ENCODE measurements around the gene MAT2A.
"Not testable (repeated sequence)": the region's sequence is repeated elsewhere in the genome, so short reads cannot be mapped to it uniquely, and the experiment has no call there.

MAT2A gene

DNA sequence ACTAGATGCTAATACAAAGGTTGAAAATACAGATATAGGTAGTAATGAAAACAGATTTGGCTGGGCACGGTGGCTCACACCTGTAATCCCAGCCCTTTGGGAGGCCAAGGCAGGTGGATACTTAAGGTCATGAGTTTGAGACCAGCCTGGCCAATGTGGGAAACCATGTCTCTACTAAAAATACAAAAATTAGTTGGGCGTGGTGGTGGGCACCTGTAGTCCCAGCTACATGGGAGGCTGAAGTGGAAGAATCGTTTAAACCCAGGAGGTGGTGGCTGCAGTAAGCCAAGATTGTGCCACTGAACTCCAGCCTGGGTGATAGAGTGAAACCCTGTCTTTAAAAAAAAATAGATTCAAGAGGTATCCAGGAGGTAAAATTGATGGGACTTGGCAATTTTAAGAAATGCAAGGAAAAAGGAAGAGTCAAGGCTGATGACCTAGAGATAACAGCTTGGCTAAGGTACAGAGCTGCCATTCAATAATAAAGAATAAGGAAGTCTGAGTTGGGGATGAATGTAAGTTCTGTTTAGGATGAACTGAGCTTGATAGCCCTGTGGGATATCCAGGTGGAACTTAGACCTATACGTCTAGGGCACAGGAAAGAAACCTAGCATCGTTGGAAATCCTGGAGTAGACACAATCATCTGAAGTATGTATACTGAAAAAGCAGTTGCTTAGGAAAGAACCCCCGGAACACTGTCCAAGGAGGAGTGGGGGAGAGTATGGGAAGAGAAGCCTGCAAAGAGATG lies 9.1 kb downstream of the MAT2A start:
- no peak for DNase-seq (ENCODE audit: low read depth)

DNA sequence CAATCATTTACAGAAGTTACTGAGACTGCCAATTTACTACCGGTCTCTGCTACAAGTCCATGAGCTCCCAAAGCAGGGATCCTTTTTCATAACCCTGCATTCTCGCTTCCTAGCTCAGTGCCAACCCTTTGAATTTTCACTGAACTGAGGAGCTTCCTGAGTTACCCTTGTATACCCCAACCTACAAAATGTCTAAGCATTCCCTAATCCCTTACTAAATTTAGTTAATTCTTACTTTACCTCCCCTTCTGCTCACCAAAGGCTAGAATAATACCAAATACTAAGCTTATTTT lies 9.6 kb downstream of the MAT2A start:
- no peak for DNase-seq (ENCODE audit: low read depth)

DNA sequence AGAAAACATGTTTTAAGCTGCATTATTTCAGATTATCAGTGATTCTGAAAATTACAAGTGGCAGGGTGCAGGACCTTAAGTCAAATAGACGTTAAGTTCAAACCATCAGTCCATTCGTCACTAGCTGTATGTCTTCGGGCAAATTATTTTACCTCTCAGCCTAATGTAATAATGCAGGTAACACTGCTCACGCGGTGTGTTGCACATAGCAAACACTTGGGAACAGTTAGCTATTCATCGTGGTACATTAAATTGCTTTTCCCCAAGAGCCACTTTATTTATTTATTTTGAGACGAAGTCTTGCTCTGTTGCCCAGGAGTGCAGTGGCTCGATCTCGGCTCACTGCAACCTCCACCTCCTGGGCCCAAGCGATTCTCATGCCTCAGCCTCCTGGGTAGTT lies 10.1 kb downstream of the MAT2A start:
- DNase-seq (ENCODE audit: low read depth) = no peak

DNA sequence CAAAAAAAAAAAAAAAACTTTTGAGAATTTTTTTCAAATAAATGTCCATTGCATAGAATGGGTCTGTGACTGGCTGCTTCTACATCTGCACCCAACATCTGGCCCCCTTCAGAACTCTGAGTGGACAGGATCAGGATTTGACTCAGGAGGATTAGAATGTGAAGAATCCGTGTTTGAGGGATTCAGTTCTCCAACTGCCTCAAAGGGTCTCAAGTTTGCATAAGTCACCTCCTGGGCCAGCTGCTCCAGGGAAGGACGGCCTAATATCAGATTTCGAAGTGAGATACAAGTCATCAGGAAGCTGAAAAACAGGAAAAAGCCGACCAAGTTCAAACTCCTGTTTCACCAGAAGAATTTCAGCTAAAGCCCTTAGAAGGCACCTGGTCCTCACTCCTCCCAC lies 10.9 kb downstream of the MAT2A start:
- no peak for DNase-seq (ENCODE audit: low read depth)

DNA sequence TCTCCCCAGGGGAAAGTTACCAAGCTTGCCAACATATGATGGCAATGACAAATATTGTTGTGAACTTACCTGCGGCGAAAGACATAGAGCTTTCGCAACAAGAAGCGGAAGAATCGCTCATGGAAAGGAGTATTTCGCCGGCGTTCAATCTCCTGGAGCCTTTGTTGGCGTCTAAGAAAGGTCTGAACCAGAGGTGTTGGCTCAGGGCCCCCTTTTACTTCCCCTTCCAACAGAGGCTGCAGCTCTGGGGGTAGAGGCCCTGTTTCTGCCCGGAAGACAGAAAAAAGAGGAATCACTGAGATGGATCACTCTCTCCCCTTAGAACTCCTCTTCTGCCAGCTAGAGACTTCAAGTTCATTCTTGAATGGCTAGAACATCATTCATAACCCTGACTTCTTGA lies 11.5 kb downstream of the MAT2A start:
- no peak for DNase-seq (ENCODE audit: low read depth)

GRCh38 chr2:85551698-85552678 lies 13.0 kb downstream of the MAT2A start:
- peak; percentile 86 for DNase-seq (ENCODE audit: low read depth)

- no peak for DNase-seq (ENCODE audit: low read depth)
Observed at GRCh38 chr2:85553184-85553583, 14.2 kb downstream of the MAT2A start.

GRCh38 chr2:85554980-85555612 lies 16.1 kb downstream of the MAT2A start:
- DNase-seq (ENCODE audit: low read depth) = no peak

DNA sequence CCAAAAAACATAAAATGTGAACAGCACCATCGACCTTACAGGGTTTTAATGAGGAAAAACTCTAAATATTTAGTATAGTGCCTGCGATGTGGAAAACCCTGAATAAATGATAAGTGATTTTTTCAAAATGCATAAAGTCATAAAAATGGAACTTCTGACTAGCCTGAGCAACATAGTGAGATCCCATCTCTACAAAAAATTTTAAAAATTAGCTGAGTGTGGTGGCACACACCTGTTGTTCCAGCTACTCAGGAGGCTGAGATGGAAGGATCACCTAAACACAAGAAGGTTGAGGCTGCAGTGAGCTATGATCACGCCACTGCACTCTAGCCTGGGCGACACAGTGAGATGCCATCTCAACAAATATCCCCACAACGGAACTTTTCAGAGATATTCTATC lies 18.2 kb downstream of the MAT2A start:
- no peak for DNase-seq (ENCODE audit: low read depth)

GRCh38 chr2:85558160-85558559 lies 19.2 kb downstream of the MAT2A start:
- DNase-seq (ENCODE audit: low read depth) = no peak

DNA sequence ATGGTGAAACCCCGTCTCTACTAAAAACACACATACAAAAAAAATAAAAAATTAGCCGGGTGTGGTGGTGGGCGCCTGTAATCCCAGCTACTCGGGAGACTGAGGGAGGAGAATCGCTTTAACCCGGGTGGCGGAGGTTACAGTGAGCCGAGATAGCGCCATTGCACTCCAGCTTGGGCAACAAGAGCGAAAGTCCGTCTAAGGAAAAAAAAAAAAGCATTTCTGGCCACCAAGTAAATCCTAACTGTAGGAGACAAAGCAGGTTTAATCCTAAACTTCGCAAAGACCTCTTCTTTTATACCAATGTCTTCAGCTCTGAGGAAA lies 21.4 kb downstream of the MAT2A start:
- DNase-seq (ENCODE audit: low read depth) = not testable (repeated sequence)

DNA sequence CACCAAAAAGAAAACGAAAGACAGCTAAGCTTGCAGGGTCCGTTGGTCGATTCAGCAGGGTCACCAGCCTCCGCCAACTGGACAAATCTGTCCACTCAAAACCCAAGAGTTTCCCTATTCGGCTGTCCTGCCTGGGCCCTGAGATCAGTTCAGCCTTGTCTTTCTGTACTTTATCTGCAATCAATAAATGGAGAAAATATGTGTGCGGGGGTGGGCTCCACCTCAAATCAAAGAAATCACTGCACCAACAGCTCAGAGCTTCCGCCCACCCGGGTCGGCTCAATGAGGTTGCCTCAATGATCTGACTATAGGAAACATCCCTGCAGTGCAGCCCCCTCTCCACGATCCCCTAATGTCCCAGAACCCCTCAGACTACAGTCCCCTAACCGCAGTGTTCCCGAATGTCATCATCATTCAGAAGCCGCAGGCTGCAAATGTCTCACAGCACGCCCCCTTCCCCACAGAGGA lies 21.9 kb downstream of the MAT2A start:
- peak; percentile 8 for DNase-seq (ENCODE audit: low read depth)

DNA sequence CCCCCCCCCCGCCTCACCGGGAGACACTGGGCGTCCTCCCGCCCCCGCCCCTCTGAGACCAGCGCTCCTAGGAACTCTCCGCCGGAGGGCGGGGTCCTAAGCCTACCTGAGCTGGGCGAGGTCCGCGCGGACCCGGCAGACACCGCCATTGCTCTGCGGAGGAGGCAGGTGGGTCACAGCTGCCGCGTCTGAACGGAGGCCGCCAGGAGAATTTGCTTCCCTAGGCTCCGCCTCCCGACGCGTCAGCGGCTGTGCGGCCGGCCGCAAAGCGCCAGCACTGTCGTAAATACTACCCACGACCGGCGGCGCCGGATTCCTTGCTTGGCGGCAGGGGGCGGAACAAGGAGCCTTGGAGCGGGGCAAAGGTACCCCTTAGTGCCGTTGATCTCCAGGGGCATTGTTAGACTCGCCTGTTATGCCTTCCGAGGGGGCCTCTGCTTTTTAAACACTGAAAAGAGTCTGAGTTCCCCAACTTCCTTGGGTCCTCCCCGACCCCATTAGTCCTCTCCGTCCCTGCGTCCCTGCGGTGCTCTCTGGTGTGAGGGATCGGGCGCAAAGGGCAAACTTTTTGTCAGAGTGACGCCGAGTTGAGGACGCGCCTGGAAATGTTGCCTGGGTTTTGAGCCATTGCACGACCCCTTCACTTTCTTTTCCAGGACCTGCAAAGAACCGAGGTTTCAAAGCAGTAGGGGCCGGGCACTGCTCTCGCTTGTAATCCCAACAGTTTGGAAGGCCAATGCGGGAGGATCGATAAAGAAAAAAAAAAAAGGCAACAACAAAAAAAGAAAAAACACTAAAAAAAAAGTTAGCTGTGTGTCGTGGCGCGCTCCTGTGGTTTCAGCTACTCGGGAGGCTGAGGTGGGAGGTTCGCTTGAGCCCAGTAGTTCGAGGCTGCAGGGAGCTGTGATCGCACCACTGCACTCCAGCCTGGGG lies 22.6 kb downstream of the MAT2A start, which contains the start of gene GGCX:
Gene GGCX, minus strand, starts transcription at position 214 of the 933 bp plus-strand sequence. Its CDS starts 65 bp downstream, at position 149.
- peak; percentile 91 for DNase-seq (ENCODE audit: low read depth)

DNA sequence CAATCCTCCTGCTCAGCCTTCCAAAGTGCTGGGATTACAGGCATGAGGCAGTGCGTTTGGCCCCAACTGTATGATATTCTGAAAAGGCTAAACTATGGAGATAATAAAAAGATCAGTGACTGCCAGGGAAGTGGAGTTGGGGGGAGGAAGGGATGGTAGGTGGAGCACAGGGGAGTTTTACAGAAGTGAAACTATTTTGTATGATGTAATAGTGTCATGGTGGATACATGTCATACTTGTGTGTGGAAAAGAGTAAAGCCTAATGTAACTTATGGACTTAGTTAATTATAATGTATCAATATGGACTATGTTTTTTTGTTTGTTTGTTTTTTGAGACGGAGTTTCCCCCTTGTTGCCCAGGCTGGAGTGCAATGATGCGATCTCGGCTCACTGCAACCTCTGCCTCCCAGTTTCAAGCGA lies 25.2 kb downstream of the MAT2A start:
- DNase-seq (ENCODE audit: low read depth) = no peak

DNA sequence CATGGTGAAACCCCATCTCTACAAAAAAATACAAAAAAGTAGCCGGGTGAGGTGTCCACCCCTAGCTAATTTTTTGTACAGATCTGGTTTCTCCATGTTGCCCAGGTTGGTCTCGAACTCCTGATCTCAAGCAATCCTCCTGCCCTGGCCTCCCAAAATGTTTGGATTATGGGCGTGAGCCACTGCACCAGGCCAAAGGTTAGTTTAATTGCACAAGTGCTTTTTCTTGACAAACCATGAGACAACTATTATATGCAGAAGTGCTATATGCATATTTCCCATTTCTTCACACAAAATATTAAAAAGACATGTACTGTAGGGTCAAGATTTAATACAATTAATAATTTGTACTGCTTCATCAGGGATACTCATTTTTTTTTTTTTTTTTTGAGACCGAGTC lies 27.3 kb downstream of the MAT2A start:
- no peak for DNase-seq (ENCODE audit: low read depth)

- no peak for DNase-seq (ENCODE audit: low read depth)
Observed at GRCh38 chr2:85575739-85576138, 36.8 kb downstream of the MAT2A start.

- DNase-seq (ENCODE audit: low read depth) = no peak
Observed at GRCh38 chr2:85577063-85577385, 38.1 kb downstream of the MAT2A start.

DNA sequence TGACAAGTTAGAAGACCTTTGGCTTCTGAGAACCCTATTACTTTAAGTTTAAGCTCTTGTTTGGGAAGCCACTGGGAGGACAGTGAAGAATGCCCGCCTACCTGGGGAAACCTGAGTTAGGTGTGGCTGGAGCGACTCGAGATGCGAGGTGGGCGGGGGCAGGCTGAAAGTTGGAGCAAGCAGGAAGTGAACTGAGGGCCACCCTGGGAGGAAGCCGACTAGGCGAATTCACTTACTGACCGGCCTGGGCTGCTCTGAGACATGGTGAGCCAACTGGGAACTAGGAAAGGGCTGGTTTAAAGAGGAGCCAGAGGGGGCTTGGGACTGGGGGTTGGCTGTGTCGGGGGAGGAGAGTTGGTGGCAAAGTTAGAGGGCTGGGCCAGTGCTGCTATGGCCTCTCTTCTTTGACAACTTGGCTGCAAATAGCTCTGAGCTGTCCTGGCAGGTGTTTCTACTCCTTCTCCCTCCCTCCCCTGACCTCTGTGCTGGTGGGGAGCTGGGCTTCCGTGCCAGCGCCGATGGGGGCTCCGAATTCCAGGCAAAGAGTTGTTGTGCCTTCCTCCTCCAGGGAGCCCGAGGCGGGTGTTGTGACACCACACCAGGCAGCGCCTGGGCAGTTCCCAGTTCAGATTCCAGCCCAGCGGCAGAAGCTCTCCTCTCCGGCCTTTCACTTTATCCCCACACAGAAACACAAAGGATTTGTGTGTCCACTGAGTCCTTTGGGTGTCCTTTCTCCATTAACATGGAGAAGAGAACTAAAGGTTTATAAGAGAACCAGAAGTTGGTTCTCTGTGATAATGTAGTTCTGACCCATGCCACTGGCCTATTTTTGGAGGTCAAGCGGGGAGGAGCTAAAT lies 38.6 kb downstream of the MAT2A start, which contains the start of gene VAMP8:
Gene VAMP8, plus strand, starts transcription at position 201 of the 857 bp plus-strand sequence. Its CDS starts 61 bp downstream, at position 262.
- DNase-seq (ENCODE audit: low read depth) = peak; percentile 45

DNA sequence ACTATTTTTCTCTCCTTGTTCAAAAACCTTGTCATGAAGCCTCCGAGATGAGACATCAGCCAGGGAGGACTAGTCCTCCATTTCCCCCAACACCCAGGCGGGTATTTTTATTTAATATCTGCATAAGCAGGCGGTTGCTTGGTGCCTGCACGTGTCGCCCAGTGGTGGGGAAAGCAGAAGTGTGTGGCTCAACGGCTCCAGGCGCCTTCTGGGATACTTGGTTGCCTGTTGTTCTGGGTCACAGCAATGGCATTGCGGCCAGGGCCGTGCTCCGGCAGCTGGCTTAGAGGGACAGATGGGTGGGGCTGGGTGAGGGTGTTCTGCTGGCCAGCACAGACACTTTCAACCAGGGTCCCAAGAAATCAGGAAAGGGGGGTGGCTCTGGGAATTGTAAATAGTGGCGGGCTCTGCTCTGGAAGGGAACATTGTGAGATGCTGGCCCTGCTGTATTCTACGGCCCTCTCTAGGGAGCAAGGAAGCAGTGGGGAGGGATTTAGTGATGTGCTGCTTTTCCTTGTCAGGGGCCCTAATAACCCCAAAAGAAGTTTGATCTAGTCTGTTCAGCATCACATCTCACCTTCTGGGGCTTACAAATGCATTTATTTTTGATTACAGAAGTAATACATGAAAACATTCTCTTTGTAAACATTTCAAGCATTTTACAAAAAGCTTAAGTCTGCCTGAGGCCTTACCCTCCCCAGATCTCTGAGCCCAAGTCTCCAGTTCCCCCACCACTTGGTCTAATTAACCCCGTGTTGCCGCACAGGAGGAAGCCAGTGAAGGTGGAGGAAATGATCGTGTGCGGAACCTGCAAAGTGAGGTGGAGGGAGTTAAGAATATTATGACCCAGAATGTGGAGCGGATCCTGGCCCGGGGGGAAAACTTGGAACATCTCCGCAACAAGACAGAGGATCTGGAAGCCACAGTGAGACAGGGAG lies 39.5 kb downstream of the MAT2A start:
- DNase-seq (ENCODE audit: low read depth) = no peak

All from activated gamma-delta T cell treated with anti-CD3 and anti-CD28 coated beads, Interleukin-2, amount 50 U/mL, for 16 hours (primary cell).